T-helper 1 cell treated with Interleukin-12 subunit alpha and Interleukin-12 subunit beta and Interleukin-4 antibody, amounts not matched to agents 30 μg/mL and 1 μg/mL, for 36 hours (primary cell): ENCODE results near the gene SHROOM1.
"Not testable (repeated sequence)": the region's sequence is repeated elsewhere in the genome, so short reads cannot be mapped to it uniquely, and the experiment has no call there.

Experiments
- H3K27ac Mint-ChIP-seq: one replicate; pipeline ENCODE4 v1.8.0; 2021; ENCODE audit warnings: mild to moderate bottlenecking, mixed read lengths
- H3K27me3 Mint-ChIP-seq: one replicate; pipeline ENCODE4 v1.8.0; 2021; ENCODE audit warnings: low read depth, mixed read lengths
- H3K36me3 Mint-ChIP-seq: one replicate; pipeline ENCODE4 v1.8.0; 2021; ENCODE audit warnings: low read depth, mixed read lengths
- H3K4me1 Mint-ChIP-seq: one replicate; pipeline ENCODE4 v1.8.0; 2021; ENCODE audit warnings: low read depth, mixed read lengths
- H3K4me3 Mint-ChIP-seq: one replicate; pipeline ENCODE4 v1.8.0; 2021; ENCODE audit warnings: mild to moderate bottlenecking, moderate library complexity, mixed read lengths
- H3K9me3 Mint-ChIP-seq: one replicate; pipeline ENCODE4 v1.8.0; 2021; ENCODE audit warnings: mixed read lengths

SHROOM1 gene

GRCh38 chr5:132865668-132866341 is 35.4 kb upstream of the SHROOM1 start:
- Mint-ChIP-seq H3K4me3 (peak overlapping the region; percentile 99), H3K36me3 (peaks cover 21% of the 10 kb centered on the region), H3K9me3 (no peaks in the 10 kb centered on the region), H3K4me1 (peaks cover 24% of the 10 kb centered on the region), H3K27me3 (no peaks in the 10 kb centered on the region), H3K27ac (peak overlapping the region; percentile 99)

GRCh38 chr5:132860742-132861141 is 30.3 kb upstream of the SHROOM1 start:
- Mint-ChIP-seq H3K4me3 (no peak overlapping the region), H3K27ac (no peak overlapping the region), H3K4me1 (peaks cover 5% of the 10 kb centered on the region), H3K27me3 (peaks cover 8% of the 10 kb centered on the region), H3K36me3 (no peaks in the 10 kb centered on the region), H3K9me3 (no peaks in the 10 kb centered on the region)

- no peaks in the 10 kb centered on the region for H3K9me3 Mint-ChIP-seq
Measured at GRCh38 chr5:132859889-132860437, 29.5 kb upstream of the SHROOM1 start.

GRCh38 chr5:132856011-132856410 is 25.6 kb upstream of the SHROOM1 start:
- H3K9me3 Mint-ChIP-seq: no peaks in the 10 kb centered on the region
- H3K36me3 Mint-ChIP-seq: no peaks in the 10 kb centered on the region
- H3K27ac Mint-ChIP-seq: no peak overlapping the region
- peaks cover 2% of the 10 kb centered on the region for H3K4me1 Mint-ChIP-seq
- H3K4me3 Mint-ChIP-seq: no peak overlapping the region
- H3K27me3 Mint-ChIP-seq: peaks cover 11% of the 10 kb centered on the region

More at GRCh38 chr5:132859889-132860437, 29.5 kb upstream of the SHROOM1 start:
- Mint-ChIP-seq H3K27ac (no peak overlapping the region), H3K4me3 (no peak overlapping the region), H3K36me3 (no peaks in the 10 kb centered on the region), H3K4me1 (no peaks in the 10 kb centered on the region), H3K27me3 (peaks cover 8% of the 10 kb centered on the region)

GRCh38 chr5:132854992-132855391 is 24.5 kb upstream of the SHROOM1 start:
- not testable (repeated sequence) for H3K4me3 Mint-ChIP-seq, H3K27ac Mint-ChIP-seq, H3K9me3 Mint-ChIP-seq, H3K4me1 Mint-ChIP-seq, H3K36me3 Mint-ChIP-seq
- H3K27me3 Mint-ChIP-seq: peaks cover 13% of the 10 kb centered on the region

- peaks cover 4% of the 10 kb centered on the region for H3K4me1 Mint-ChIP-seq
- H3K27ac Mint-ChIP-seq: no peak overlapping the region
- no peak overlapping the region for H3K4me3 Mint-ChIP-seq
- H3K36me3 Mint-ChIP-seq: no peaks in the 10 kb centered on the region
- H3K27me3 Mint-ChIP-seq: peaks cover 16% of the 10 kb centered on the region
- H3K9me3 Mint-ChIP-seq: no peaks in the 10 kb centered on the region
Measured at GRCh38 chr5:132854301-132854700, 23.9 kb upstream of the SHROOM1 start.

- no peaks in the 10 kb centered on the region for H3K9me3 Mint-ChIP-seq
- H3K4me1 Mint-ChIP-seq: peaks cover 4% of the 10 kb centered on the region
- H3K36me3 Mint-ChIP-seq: no peaks in the 10 kb centered on the region
- peaks cover 14% of the 10 kb centered on the region for H3K27me3 Mint-ChIP-seq
- H3K4me3 Mint-ChIP-seq: no peak overlapping the region
- H3K27ac Mint-ChIP-seq: no peak overlapping the region
Measured at GRCh38 chr5:132853790-132854189, 23.3 kb upstream of the SHROOM1 start.

- H3K4me1 Mint-ChIP-seq: peaks cover 4% of the 10 kb centered on the region
- no peak overlapping the region for H3K27ac Mint-ChIP-seq
- H3K9me3 Mint-ChIP-seq: no peaks in the 10 kb centered on the region
- H3K27me3 Mint-ChIP-seq: peaks cover 14% of the 10 kb centered on the region
- no peak overlapping the region for H3K4me3 Mint-ChIP-seq
- H3K36me3 Mint-ChIP-seq: no peaks in the 10 kb centered on the region
Measured at GRCh38 chr5:132853323-132853722, 22.9 kb upstream of the SHROOM1 start.

GRCh38 chr5:132850066-132850465 is 19.6 kb upstream of the SHROOM1 start:
- Mint-ChIP-seq H3K27ac (no peak overlapping the region), H3K4me1 (peaks cover 4% of the 10 kb centered on the region), H3K36me3 (no peaks in the 10 kb centered on the region), H3K27me3 (peaks cover 12% of the 10 kb centered on the region), H3K4me3 (no peak overlapping the region), H3K9me3 (no peaks in the 10 kb centered on the region)

- H3K4me1 Mint-ChIP-seq: peaks cover 4% of the 10 kb centered on the region
- H3K9me3 Mint-ChIP-seq: no peaks in the 10 kb centered on the region
- H3K27me3 Mint-ChIP-seq: peaks cover 11% of the 10 kb centered on the region
- no peak overlapping the region for H3K4me3 Mint-ChIP-seq
- no peaks in the 10 kb centered on the region for H3K36me3 Mint-ChIP-seq
- no peak overlapping the region for H3K27ac Mint-ChIP-seq
Measured at GRCh38 chr5:132849347-132849746, 18.9 kb upstream of the SHROOM1 start.

- Mint-ChIP-seq H3K27me3 (peaks cover 9% of the 10 kb centered on the region), H3K27ac (no peak overlapping the region), H3K4me1 (peaks cover 2% of the 10 kb centered on the region), H3K36me3 (no peaks in the 10 kb centered on the region), H3K9me3 (no peaks in the 10 kb centered on the region), H3K4me3 (no peak overlapping the region)
Measured at GRCh38 chr5:132848270-132848669, 17.8 kb upstream of the SHROOM1 start.

GRCh38 chr5:132841305-132841704 is 10.9 kb upstream of the SHROOM1 start:
- Mint-ChIP-seq H3K9me3 (no peaks in the 10 kb centered on the region), H3K4me1 (peaks cover 2% of the 10 kb centered on the region), H3K36me3 (no peaks in the 10 kb centered on the region), H3K27ac (no peak overlapping the region), H3K27me3 (peaks cover 4% of the 10 kb centered on the region), H3K4me3 (no peak overlapping the region)

GRCh38 chr5:132840896-132841295 is 10.4 kb upstream of the SHROOM1 start:
- Mint-ChIP-seq H3K4me3 (no peak overlapping the region), H3K27ac (no peak overlapping the region), H3K4me1 (peaks cover 2% of the 10 kb centered on the region), H3K27me3 (peaks cover 4% of the 10 kb centered on the region), H3K9me3 (no peaks in the 10 kb centered on the region), H3K36me3 (no peaks in the 10 kb centered on the region)

GRCh38 chr5:132840313-132840712 is 9.9 kb upstream of the SHROOM1 start:
- H3K27me3 Mint-ChIP-seq: peaks cover 4% of the 10 kb centered on the region
- H3K9me3 Mint-ChIP-seq: no peaks in the 10 kb centered on the region
- H3K27ac Mint-ChIP-seq: no peak overlapping the region
- H3K4me1 Mint-ChIP-seq: peaks cover 2% of the 10 kb centered on the region
- H3K4me3 Mint-ChIP-seq: no peak overlapping the region
- no peaks in the 10 kb centered on the region for H3K36me3 Mint-ChIP-seq

- Mint-ChIP-seq H3K27ac (no peak overlapping the region), H3K4me3 (no peak overlapping the region), H3K36me3 (no peaks in the 10 kb centered on the region), H3K27me3 (peaks cover 4% of the 10 kb centered on the region), H3K4me1 (peaks cover 2% of the 10 kb centered on the region), H3K9me3 (no peaks in the 10 kb centered on the region)
Measured at GRCh38 chr5:132839426-132840301, 9.2 kb upstream of the SHROOM1 start.
